Muscle of leg (tissue), 11 donors: ENCODE results near the gene RANBP3. TPM values are rescaled to one million over a fixed set of nuclear protein-coding genes. Genes with fewer than 3 reads are reported as not detected.
"Not testable (repeated sequence)": the region's sequence is repeated elsewhere in the genome, so short reads cannot be mapped to it uniquely, and the experiment has no call there.

Source experiments
- DNase-seq: peaks from one replicate; pipeline ENCODE4 v3.0.0; 2013
- H3K27ac ChIP-seq: one replicate; pipeline ENCODE4 v1.5.1; 2013; ENCODE audit warnings: mild to moderate bottlenecking, low read length, control low read depth
- H3K27me3 ChIP-seq: one replicate; pipeline ENCODE4 v1.6.1; 2013; ENCODE audit warnings: low read length; ENCODE audit not compliant: control insufficient read depth, insufficient read depth
- H3K36me3 ChIP-seq: one replicate; pipeline ENCODE4 v1.6.1; 2013; ENCODE audit warnings: low read length; ENCODE audit not compliant: control insufficient read depth, insufficient read depth
- H3K4me1 ChIP-seq: one replicate; pipeline ENCODE4 v1.6.1; 2013; ENCODE audit warnings: low read length; ENCODE audit not compliant: control insufficient read depth, insufficient read depth
- H3K4me3 ChIP-seq: one replicate; pipeline ENCODE4 v1.5.1; 2013; ENCODE audit warnings: low read length, control low read depth
- H3K9me3 ChIP-seq: replicated peaks from 2 replicates; pipeline ENCODE4 v1.6.1; 2013; ENCODE audit warnings: low read depth, low read length; ENCODE audit not compliant: control insufficient read depth
- WGBS: methylation state at CpG from one replicate; pipeline ENCODE4 v1.1.5; 2013; ENCODE audit warnings: missing lambda C conversion rate; ENCODE audit not compliant: insufficient coverage; 5-methylcytosine and 5-hydroxymethylcytosine counted together
- polyA plus RNA-seq, 8 donors: library from polyadenylated mRNA; unstranded; fragments of 120-200 nt; gene quantifications; one replicate each; pipeline versions ENCODE4 v1.2.1 to v1.2.3, GENCODE V29; 2013; ENCODE audit warnings: inconsistent platforms in 1 of 8, low replicate concordance in 1 of 8; ENCODE audit not compliant: insufficient read length in 8 of 8, insufficient read depth in 1 of 8
- total RNA-seq: library from RNA; stranded (reverse); fragments of 120-200 nt; gene quantifications from one replicate; pipeline ENCODE4 v1.2.4, GENCODE V29; 2013

Gene RANBP3
- total and polyA plus RNA-seq, 9 donors, result 29.2 to 52.4 (median 43.6) TPM

- not testable (repeated sequence) for DNase-seq, H3K27me3 ChIP-seq, H3K9me3 ChIP-seq, H3K4me3 ChIP-seq
- Histone ChIP-seq H3K36me3 (peaks cover 23% of the 10 kb centered on the region), H3K27ac (peak overlapping the region; percentile 74), H3K4me1 (peaks cover 42% of the 10 kb centered on the region)
- WGBS, result 84% methylated on average over 5 of the region's 6 CpGs
Observed at GRCh38 chr19:5961641-5961968, 16.3 kb downstream of the RANBP3 start.

GRCh38 chr19:5960005-5961001 lies 17.6 kb downstream of the RANBP3 start:
- H3K9me3 ChIP-seq, result no peaks in the 10 kb centered on the region
- peaks cover 35% of the 10 kb centered on the region for H3K4me1 ChIP-seq
- peaks cover 13% of the 10 kb centered on the region for H3K36me3 ChIP-seq
- no peak overlapping the region for H3K4me3 ChIP-seq
- peak; percentile 67 for DNase-seq
- WGBS, result 53% methylated on average over 15 of the region's 18 CpGs
- H3K27ac ChIP-seq, result no peak overlapping the region
- no peaks in the 10 kb centered on the region for H3K27me3 ChIP-seq

- Histone ChIP-seq H3K27me3 (no peaks in the 10 kb centered on the region), H3K36me3 (peaks cover 5% of the 10 kb centered on the region), H3K9me3 (no peaks in the 10 kb centered on the region), H3K4me3 (no peak overlapping the region), H3K27ac (no peak overlapping the region), H3K4me1 (peaks cover 40% of the 10 kb centered on the region)
- DNase-seq, result no peak
- 71% methylated on average over 6 of the region's 14 CpGs for WGBS
Observed at GRCh38 chr19:5959260-5960004, 18.5 kb downstream of the RANBP3 start.

DNA sequence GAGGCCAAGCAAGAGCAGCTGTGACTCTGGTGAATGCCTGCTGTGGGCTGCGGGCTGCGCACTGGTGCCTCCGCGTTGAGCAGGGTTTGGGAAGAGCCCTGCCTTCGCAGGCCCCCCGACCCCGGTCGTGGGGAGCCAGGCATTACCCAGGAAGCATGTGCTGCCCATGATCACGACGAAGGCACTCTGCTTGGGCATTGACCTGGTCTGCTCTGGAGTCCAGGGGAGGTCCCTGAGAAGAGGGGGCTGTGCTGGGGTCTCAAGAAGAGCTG lies 19.2 kb downstream of the RANBP3 start:
- no peak overlapping the region for H3K27ac ChIP-seq
- H3K4me1 ChIP-seq, result peaks cover 45% of the 10 kb centered on the region
- H3K9me3 ChIP-seq, result no peaks in the 10 kb centered on the region
- H3K27me3 ChIP-seq, result no peaks in the 10 kb centered on the region
- DNase-seq, result no peak
- WGBS, result 85% methylated on average over 10 of the region's 10 CpGs
- peaks cover 3% of the 10 kb centered on the region for H3K36me3 ChIP-seq
- no peak overlapping the region for H3K4me3 ChIP-seq

- no peak for DNase-seq
- Histone ChIP-seq H3K4me3 (no peak overlapping the region), H3K4me1 (peaks cover 49% of the 10 kb centered on the region), H3K27ac (no peak overlapping the region), H3K27me3 (no peaks in the 10 kb centered on the region), H3K9me3 (no peaks in the 10 kb centered on the region), H3K36me3 (peaks cover 3% of the 10 kb centered on the region)
- WGBS, result 77% methylated on average over 15 of the region's 21 CpGs
Observed at GRCh38 chr19:5958074-5958850, 19.7 kb downstream of the RANBP3 start.

DNA sequence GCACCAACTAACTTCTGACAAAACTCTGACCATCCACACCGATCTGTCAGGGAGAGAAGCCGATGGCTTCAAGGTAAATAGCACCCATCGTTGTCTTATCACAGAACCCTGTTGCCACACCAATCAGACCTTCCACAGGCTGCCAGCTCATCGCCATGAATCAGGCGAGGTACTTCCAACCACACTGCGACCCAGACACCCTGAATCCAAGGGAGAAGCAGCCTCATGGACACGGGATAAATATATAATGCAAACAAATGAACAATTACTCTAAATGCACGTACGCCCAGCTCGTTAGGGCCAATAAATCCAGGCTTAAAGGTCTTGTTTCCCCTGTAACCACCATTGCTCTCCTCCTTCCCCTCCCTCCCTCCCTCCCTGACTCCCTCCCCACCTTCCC lies 20.8 kb downstream of the RANBP3 start:
- no peak overlapping the region for H3K4me3 ChIP-seq
- H3K9me3 ChIP-seq, result no peaks in the 10 kb centered on the region
- no peak overlapping the region for H3K27ac ChIP-seq
- peaks cover 3% of the 10 kb centered on the region for H3K36me3 ChIP-seq
- peaks cover 49% of the 10 kb centered on the region for H3K4me1 ChIP-seq
- H3K27me3 ChIP-seq, result no peaks in the 10 kb centered on the region
- no peak for DNase-seq
- WGBS, result 66% methylated on average over 5 of the region's 10 CpGs

GRCh38 chr19:5956728-5957127 lies 21.2 kb downstream of the RANBP3 start:
- Histone ChIP-seq H3K36me3 (peaks cover 3% of the 10 kb centered on the region), H3K4me3 (no peak overlapping the region), H3K27me3 (no peaks in the 10 kb centered on the region), H3K9me3 (no peaks in the 10 kb centered on the region), H3K4me1 (peaks cover 49% of the 10 kb centered on the region), H3K27ac (no peak overlapping the region)
- DNase-seq, result no peak
- 86% methylated on average over 5 of the region's 12 CpGs for WGBS

DNA sequence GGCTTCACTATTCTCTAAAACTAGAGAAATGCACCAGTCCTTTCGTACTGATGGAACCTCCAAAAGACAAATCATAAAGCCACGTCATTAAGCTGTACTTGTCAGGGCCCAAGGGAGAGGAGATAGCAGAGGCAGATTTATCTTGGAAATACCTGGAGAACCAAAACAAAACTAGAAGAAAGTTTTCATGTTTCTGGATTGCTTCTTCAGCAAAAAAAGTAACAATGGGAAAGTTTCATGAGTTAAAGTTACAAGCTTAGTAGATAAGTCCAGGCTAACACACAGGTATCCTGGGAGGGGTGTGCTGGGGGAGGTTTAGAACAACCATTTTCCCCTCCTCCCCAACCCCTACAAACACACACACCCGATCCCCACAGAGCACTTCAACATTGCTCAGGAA lies 21.6 kb downstream of the RANBP3 start:
- H3K36me3 ChIP-seq, result peaks cover 3% of the 10 kb centered on the region
- WGBS, result no CpG with 5 or more reads among the region's 3 CpGs
- H3K27ac ChIP-seq, result no peak overlapping the region
- H3K4me3 ChIP-seq, result no peak overlapping the region
- DNase-seq, result no peak
- H3K27me3 ChIP-seq, result no peaks in the 10 kb centered on the region
- H3K4me1 ChIP-seq, result peaks cover 51% of the 10 kb centered on the region
- no peaks in the 10 kb centered on the region for H3K9me3 ChIP-seq

- WGBS, result no CpG with 5 or more reads among the region's 3 CpGs
- Histone ChIP-seq H3K36me3 (peaks cover 10% of the 10 kb centered on the region), H3K4me3 (no peak overlapping the region), H3K27ac (no peak overlapping the region), H3K27me3 (no peaks in the 10 kb centered on the region), H3K4me1 (peaks cover 51% of the 10 kb centered on the region), H3K9me3 (no peaks in the 10 kb centered on the region)
- no peak for DNase-seq
Observed at GRCh38 chr19:5955636-5955935, 22.4 kb downstream of the RANBP3 start.

DNA sequence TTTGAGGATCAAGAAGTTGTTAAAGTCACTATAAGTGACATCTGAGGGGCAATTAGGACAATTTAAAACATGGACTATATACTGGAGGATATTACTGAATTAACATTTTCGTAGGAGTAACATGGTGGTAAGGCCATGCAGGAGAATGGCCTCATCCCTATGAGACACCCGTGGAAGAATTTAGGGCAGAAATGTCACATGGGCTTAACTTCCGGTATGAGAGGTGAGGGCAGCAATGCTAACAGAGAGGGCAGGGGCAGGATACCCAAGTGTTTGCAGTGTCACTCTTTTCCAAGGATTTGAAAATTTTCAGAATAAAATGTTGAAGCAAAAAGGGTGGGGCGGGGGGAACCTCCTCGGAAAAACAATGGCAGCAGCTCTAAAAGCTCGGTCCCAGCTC lies 23.6 kb downstream of the RANBP3 start:
- Histone ChIP-seq H3K4me3 (no peak overlapping the region), H3K9me3 (no peaks in the 10 kb centered on the region), H3K36me3 (peaks cover 19% of the 10 kb centered on the region), H3K27ac (peak overlapping the region; percentile 4), H3K4me1 (peaks cover 41% of the 10 kb centered on the region), H3K27me3 (no peaks in the 10 kb centered on the region)
- DNase-seq, result no peak
- 58% methylated on average over 5 of the region's 6 CpGs for WGBS
